GM21529 (cell line): Measurements from ENCODE around the gene UBALD1.
"Not testable (repeated sequence)": the region's sequence is repeated elsewhere in the genome, so short reads cannot be mapped to it uniquely, and the experiment has no call there.

Experiments used
- ATAC-seq: cut with Tn5 transposase; IDR thresholded peaks from one replicate; pipeline ENCODE4 v1.9.1; 2021; ENCODE audit not compliant: unreplicated experiment

Gene UBALD1

DNA sequence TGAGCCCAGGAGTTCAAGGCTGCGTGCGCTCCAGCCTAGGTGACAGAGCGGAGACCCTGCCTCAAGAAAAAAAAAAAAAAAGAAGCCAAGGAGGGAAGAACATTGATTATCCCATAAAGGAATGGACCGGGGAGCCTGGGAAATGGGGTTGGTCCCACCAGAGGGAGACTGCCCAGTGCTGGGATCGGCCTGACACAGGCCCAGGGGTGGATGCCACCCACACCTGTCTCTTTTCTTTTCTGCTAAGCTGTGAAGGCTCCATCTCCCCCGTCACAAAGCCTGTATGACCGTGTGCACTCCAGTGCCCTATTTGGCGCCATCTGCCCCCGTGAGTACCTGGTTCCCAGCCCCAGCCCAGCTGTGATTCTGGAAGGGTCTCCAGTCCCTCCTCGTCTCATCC, 15.7 kb downstream of the UBALD1 start:
- ATAC-seq = no peak

DNA sequence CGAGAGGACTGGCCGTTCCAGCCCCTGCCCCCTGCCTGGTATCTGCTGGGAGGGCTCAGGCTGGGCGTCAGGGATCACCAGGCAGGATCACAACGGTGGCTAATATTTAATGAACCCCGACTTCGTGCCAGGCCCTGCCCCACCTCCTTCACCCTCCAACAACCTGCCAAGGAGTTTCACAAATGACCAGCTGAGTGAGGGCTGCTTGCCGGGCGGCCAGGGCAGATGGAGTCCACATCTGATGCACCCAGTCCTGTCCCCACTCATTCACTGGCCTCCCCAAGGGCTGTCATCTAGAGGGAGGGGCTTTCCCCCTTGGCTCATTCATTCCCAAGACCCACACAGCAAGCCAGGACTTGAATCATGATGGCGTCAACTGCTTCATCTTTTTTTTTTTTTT, 17.5 kb downstream of the UBALD1 start:
- no peak for ATAC-seq

DNA sequence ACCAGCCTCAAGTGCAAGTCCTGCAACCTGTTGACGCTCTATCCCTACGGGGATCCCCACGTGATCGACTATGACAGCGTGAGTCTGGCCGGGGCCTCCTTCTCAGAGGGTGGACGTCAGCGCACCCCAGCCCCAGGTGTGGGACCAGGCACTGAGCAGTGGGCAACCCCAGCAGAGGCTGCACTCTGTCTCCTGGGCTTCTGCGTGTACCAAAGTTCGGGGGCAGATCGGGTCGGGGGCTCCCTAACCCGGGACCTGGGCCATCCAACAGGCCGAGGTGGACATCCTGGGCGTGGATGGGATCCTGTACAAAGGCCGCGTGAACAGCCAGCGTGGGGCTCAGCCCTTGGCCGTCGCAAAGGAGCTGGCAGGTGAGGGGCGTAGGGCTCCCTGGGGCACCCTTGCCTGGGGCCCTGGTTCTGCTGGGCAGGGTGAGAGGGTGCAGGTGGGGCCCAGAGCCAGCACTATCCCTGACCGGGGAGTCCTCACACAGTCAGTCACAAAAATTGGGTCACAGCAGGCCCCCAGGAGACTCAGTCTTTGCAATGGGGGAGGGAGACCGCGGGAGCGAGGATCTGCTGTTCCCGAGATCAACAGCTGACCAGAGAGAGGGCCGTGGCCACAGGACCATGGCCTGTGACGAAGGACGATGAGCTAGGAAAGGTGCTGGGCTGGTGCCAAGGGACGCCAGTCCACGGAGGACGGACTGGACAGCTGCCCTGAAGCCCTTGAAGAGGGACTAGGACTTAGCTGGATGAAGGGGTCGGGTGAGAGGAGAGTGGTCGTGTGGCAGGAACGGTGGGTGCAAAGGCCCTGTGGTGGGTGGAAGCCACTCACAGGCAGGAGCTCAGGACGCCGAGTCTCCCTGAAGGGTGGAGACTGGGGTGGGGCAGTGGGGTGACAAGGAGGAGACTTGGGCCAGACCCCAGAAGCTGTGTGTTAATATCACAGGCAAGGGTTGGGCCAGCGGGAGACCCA, 20.0 kb downstream of the UBALD1 start:
- ATAC-seq = no peak

DNA sequence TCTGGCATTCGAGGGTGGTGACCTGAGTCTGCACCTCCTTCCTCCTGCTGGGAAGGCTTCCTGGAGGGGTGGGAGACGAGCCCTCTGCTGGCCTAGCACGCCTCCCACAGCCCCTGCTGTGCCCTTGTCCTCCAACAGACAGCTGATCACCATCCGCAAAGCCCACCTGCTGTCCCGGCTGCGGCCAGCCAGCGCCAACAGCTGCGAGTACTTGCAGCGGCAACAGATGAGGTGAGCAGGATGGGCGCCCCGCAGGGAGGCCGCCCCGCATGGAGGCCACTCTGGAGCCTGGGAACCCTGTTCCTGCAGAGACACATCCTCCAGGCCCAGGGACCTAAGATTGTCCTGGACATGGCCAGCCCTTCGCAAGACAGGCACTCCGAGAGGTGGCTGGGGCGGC, 21.6 kb downstream of the UBALD1 start:
- ATAC-seq = no peak

DNA sequence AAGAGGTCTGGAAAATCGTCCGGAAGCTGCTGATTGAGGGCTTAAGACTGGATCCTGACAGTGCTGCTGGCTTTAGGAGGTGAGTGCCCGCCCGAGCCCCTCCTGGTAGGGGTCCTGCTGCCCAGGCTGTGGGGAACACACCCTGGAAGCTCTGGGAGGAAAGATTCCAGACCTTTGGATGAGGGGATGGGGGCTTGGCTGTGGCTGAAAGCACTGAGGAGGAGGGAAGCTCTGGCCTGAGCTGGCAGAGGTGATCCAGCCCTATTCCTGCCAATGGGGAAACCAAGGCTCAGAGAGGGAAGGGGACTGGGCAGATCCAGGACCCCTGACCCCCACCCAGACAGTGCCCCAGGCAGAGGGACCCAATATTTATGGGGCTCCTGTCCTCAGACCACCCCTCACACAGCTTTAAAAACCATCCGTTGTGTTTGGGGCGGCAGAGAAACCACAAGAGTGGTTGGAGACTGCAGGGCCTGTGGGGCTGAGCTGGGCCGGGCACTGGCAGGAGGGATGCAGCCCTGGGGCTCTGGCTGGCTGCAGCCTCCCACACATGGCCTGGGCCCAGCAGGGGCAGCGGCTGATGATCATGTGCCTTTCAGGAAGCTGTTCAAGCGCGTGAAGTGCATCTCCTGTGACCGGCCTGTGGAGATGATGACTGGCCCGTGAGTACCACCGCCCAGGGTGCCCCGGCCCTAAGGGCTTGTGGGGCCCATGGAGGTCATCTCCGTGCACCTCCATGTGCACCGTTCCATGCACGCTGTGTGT, 22.8 kb downstream of the UBALD1 start:
- no peak for ATAC-seq

DNA sequence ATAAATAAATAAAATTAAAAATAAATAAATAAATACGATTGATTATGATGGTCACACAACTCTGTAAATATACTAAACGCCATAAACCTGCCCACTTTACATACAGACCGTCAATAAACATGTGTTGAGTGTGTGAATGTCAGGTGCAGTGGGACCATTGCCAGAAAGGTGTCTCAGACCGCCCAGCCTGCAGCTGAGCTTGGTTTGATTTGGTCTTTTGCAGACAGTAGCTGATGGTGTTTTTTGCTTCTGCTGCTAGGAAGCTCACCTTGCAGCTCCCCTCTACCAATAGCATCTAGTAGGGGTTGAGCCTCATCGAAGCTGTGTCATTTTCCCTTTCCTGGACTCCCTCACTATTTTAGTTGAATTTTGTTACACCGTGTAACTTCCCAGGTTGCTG, 23.5 kb downstream of the UBALD1 start:
- no peak for ATAC-seq

DNA sequence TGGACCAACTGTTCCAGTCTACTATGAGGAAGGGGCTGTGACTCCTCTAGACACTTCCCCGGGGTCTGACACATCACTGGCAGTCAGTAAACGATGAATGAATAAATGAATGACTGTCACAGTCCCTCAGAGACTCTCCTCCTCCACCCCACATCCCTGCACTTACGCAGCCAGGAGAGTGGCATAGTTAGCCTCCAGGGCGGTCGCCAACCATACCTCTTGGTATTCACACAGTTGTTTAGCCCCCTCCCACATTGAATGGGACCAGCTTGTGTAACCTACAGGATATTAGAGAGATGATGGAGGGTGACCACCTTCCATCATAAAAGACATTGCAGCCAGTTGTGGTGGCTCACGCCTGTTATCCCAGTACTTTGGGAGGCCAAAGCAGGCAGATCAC, 25.7 kb downstream of the UBALD1 start:
- ATAC-seq = no peak

DNA sequence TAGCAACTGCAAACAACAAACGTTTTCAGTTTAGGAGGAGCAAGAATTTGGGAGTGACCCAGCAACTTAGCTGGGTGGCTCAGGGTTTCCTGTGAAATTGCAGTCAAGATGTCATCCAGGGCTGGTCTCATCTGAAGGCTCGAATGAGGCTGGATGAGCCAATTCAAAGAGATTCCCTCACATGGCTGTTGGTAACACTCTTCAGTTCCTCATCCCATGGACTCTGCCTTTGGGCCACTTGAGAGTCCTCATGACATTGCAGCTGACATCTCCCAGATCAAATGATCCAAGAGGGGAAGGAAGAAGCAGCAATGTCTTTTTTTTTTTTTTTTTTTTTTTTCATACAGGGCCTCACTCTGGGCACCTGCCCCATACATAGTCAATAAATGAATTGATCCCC, 26.3 kb downstream of the UBALD1 start:
- no peak for ATAC-seq

DNA sequence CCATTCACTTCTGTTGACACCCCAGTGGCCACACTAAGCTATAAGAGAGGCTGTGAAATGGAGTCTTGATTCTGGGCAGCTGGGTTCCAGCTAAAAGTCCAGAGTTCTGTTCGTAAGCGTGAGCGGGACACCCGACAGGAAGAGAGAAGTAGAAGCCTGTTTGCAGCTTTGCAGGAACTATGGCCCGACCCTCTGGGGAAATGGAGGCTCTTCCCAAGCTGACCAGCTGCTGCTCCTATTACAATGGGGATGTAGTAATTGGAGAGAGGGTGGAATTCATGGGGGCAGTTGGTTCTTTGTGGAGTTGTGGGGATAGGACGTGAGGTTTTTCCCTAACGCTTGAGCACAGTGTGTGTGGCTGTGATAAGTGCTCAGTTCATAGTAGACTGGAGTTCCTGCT, 28.4 kb downstream of the UBALD1 start:
- no peak for ATAC-seq

DNA sequence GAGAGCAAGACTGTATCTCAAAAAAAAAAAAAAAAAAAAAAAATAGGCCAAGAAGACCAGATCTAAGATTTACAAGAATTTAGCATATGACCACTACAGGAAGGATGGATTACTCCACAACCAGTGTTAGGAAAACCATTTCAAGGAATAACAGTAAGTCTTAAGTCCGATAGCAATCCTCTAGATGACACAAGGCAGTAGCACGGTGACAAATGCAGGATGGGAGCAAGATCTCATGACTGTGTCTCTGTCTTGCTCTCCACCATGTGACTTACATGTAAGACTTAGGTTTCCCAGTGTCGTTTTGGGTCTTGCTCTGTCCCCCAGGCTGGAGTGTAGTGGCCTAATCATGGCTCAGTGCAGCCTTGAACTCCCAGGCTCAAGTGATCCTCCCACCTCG, 30.8 kb downstream of the UBALD1 start:
- no peak for ATAC-seq

DNA sequence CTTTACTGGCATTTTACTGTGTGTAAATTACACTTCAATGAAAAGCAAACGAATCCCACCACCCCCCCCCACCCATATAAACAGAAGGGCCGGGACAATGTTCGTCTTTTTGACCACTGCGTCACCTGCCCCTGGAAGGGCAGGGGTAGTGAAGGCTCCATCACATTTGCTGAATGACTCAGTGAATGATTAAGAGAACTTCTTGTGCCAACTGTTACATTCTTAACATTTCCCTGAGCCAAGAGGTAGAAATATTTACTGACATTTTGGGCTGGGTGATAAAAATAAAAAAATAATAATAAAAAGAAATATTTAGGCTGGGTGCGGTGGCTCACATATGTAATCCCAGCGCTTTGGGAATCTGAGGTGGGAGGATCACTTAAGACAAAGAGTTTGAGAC, 34.4 kb downstream of the UBALD1 start:
- ATAC-seq = no peak

DNA sequence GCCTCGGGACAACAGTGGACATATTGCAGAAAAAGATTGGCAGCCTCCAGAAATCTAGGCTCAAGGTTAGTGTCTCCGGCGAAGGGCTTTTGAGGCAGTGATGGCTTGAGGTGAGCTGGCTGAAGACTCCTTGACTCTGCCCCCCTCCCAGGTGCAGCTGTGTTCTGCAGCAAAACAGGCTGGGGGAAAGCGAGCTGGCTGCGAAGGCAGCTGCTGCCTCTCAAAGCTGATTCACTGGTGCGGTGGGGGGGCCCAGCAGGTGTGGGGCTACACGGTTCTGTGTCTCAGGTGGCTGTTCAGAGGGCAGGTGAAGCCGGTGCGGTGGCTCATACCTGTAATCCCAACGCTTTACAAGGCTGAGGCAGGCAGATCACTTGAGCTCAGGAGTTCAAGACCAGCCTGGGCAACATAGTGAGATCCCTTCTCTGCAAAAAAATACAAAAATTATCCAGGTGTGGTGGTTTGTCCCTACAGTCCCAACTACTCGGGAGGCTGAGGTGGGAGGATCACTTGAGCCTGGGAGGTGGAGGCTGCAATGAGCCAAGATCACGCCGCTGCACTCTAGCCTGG, 35.6 kb downstream of the UBALD1 start:
- no peak for ATAC-seq

DNA sequence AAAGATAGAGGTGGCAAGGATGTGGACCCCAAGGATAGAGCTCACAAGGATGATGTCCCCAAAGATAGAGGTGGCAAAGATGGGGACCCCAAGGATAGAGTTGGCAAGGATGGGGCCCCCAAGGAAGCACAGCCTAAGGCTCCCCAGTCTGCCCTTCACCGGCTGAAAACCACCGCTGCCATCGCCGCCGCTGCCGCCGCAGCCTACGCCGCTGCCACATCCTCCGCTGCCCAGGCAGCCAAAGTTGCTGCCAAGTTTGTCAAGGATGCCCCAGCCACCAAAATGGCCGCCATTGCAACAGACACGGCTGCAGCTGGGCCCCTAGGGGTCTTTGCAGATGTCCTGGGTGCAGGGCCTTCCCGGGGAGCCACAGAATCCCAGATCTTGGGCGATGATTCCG, 38.7 kb downstream of the UBALD1 start:
- ATAC-seq = no peak

DNA sequence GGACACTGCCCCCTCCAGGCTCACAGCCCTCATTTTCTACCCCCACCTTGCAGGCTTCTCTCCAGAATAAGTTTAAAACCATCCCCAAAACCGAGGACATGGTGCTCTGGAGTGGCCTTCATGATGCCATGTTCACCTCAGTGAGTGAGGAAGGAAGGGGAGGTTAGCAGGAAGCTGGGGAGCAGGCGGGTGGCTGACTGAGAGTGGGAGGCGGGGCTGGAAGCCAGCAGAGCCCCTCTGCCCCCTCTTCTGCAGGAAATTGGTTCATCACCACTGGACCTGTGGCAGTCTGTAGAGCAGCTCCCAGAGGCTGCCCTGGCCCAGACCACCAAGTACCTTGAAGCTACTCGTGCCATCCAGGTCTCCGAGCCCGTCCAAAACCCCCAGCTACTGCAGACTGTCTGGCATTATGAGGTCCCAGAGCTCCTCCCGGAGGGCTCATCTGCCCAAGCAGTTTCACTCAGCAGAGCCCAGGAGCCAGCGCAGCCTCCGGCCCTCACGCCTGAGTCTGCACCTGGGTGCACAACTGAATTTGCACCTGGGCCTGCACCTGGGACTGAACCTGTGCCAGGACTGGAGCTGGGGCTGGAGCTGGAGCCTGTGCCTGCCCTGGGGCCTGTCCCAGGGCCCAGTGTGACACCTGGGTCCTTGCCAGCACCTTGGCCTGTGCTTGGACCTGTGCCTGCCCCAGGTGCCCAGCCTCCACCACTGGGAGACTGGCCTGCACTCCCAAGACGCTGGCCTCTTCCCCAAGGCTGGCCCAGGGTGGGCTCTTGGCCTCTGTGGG, 39.6 kb downstream of the UBALD1 start:
- ATAC-seq = no peak

DNA sequence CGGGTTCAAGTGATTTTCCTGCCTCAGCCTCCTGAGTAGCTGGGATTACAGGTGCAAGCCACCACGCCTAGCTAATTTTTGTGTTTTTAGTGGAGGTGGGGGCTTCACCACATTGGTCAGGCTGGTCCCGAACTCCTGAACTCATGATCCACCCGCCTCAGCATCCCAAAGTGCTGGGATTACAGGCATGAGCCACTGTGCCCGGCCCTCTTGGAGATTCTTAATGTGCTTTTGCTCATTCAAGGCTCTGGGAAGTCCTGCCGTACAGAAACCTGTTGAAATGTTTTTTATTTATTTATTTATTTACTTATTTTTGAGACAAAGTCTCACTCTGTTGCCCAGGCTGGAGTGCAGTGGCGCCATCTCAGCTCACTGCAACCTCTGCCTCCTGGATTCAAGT, 40.8 kb downstream of the UBALD1 start:
- not testable (repeated sequence) for ATAC-seq

DNA sequence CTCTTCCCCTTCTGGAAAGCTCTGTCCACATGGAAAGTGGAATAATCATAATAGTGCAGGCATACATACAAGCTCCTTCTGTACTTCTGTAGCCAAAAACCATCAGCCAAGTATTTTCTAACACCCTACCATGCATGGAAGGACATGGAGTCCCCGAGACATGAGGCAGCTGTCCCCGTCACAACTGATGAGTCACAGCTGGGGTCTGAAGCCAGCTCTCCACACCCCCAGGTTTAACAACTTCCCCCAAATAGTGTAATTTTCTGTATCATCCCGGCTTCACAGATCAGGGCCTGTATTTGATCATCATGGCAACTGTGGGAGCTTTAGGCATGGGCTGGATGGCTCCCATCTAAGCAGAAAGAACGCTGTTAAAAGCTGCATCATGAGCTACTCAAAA, 42.0 kb downstream of the UBALD1 start:
- ATAC-seq = no peak

DNA sequence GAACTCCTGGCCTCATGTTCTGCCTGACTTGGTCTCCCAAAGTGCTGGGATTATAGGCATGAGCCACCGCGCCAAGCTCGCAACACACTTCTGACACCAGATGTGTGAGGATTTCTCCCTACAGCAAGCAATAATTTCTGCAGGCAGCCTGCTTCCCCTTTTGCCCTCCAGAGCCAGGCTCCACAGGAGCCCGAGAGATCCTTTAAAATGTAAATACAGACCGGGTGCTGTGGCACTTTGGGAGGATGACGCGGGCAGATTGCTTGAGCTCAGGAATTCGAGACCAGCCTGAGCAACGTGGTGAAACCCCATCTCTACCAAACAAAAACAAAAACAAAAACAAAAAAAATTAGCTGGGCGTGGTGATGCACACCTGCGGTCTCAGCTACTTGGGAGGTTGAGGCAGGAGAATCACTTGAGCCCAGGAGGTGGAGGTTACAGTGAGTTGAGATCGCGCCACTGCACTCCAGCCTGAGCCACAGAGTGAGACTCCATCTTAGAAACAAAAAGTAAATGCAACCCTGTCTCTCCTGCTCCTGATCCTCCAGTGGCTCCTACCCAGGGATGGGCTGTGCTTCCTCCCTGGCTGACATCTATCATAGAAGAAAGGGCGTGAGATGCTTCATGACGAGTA, 43.9 kb downstream of the UBALD1 start:
- no peak for ATAC-seq

DNA sequence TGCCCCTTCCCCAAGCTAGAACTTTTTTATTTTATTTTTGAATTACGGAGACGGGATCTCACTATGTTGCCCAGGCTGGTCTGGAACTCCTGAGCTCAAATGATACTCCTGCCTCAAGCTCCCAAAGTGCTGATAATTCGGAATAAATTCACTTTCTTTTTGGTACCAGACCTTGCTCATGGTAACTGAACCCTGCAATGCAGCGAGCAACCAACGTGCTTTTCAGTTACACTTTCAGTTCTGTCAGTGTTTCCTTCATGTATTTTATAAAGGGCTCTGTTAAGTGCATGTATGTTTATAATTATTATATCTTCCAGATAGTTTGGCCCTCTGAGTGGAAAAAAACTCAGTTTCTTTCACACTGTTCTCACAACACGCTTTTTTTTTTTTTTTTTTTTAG, 44.6 kb downstream of the UBALD1 start:
- no peak for ATAC-seq

DNA sequence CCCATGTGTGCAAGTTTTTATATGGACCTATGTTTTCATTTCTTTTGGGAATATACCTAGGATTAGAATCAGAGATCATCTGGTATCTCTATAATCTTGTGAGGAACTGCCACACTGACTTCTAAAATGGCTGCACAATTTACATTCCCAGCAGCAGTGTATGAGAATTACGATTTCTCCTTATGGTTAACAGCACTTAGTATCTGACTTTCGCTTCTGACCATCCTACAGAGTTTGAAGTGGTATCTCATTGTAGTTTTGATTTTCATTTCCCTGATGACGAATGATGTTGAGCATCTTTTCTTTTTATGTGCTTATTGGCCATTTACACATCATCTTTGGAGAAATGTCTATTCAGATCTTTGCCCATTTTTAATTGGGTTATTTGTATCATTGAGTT, 48.5 kb downstream of the UBALD1 start:
- ATAC-seq = no peak

DNA sequence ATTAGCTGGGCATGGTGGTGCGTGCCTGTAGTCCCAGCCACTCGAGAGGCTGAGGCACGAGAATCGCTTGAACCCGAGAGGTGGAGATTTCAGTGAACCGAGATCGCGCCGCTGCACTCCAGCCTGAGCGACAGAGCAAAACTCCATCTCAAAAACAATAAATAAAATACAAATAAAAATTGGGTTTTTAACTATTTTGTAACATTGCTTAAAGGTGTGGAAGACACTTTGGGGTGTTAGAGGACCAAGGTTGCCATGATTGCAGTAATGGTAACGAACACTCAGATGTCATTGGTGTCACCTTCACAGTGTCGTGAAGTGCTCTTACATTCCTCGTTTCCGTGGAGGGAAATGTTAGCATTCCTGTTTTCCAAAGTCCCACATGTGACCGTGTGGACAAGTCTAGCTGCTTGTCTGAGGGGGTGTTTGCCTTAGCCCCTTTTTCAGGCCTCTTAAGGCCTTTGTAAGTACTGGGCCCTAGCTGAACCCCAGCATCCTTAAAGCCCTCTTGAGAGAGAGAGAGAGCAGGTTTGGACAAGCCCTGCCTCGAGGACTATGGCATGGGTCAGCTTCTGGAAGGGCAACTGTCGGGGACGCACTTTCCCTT, 49.9 kb downstream of the UBALD1 start:
- ATAC-seq = no peak
